ENCODE data around the gene POLR2E. TPM values are rescaled to one million over a fixed set of nuclear protein-coding genes. Genes with fewer than 3 reads are reported as not detected.

Gene POLR2E
- total and polyA plus RNA-seq, 10 of the 15 experiments (the other 5 are each of a cell fraction or from before 2014, with no cell fraction given), result 4.0 to 487 (median 200) TPM

DNA sequence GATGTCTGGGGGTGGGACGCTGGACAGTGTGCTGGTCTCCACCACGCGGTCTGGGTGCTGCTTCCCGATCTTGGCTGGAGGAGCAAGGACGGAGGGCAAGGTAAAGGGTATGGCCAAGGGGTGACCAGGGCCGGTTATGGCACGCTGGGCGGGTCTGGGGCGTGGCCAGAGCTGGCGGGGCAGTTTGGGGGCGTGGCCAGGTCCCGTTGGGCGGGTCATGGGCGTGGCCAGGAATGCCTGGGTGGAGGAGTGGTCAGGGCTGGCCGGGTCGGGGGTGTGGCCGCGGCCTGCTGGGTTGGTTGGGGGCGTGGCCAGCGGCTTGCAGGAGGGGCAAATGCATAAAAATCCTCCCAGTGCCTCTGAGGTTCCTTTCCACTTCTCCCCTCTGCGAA is 27.8 kb upstream of the POLR2E start:
- ChIA-PET SMC1A (ENCODE audit: uncharacterized antibody, unreplicated experiment) (no interaction called here), RAD21 (ENCODE audit: unreplicated experiment) (interaction anchor here (0.6 to 1.3 kb wide), 3 partner anchors 9 to 143 kb away, joined by 3 to 4 read pairs (median 3); no protein-coding TSS in a partner anchor), POLR2A (interaction anchor here (0.5 kb wide), 1 partner anchor 84 kb away, joined by 3 read pairs; no protein-coding TSS in a partner anchor), CTCF (interaction anchor here (0.9 to 1.7 kb wide), 3 partner anchors 9 to 122 kb away, joined by 3 to 6 read pairs (median 3); no protein-coding TSS in a partner anchor)
- no peak overlapping the region for H3K27ac ChIP-seq (ENCODE audit: control insufficient read depth, insufficient read depth)
- no peak overlapping the region for H3K9ac ChIP-seq (ENCODE audit: control insufficient read depth, insufficient read depth, low read length)
- TF ChIP-seq CBX5 (IDR thresholded peaks at IDR 0.05; ENCODE audit: low read depth) (no peak), SP1 (IDR thresholded peaks at IDR 0.05; ENCODE audit: low read depth, low read length) (peak; percentile 96), POLR2A (IDR thresholded peaks at IDR 0.05; ENCODE audit: low read depth, low read length) (peak; percentile 4; the same call in 1 of the 2 replicates), EP300 (IDR thresholded peaks at IDR 0.05; ENCODE audit: borderline replicate concordance in 1 of 2, control insufficient read depth in 1 of 2, low read depth in 2 of 2, low read length in 2 of 2) (no peak), TARDBP (IDR thresholded peaks at IDR 0.05; ENCODE audit: borderline replicate concordance) (peak; percentile 93), ZNF274 (IDR thresholded peaks at IDR 0.05; ENCODE audit: insufficient read depth, insufficient read length) (no peak), NFYB (IDR thresholded peaks at IDR 0.05; ENCODE audit: insufficient read depth, low read depth, low read length) (no peak), JUNB (IDR thresholded peaks at IDR 0.05) (no peak), PML (IDR thresholded peaks at IDR 0.05; ENCODE audit: low read length) (no peak), IKZF2 (IDR thresholded peaks at IDR 0.05) (no peak), PBX3 (IDR thresholded peaks at IDR 0.05; ENCODE audit: insufficient replicate concordance, low read depth, low read length) (peak; percentile 62)
- TF ChIP-seq, protein P1, sequence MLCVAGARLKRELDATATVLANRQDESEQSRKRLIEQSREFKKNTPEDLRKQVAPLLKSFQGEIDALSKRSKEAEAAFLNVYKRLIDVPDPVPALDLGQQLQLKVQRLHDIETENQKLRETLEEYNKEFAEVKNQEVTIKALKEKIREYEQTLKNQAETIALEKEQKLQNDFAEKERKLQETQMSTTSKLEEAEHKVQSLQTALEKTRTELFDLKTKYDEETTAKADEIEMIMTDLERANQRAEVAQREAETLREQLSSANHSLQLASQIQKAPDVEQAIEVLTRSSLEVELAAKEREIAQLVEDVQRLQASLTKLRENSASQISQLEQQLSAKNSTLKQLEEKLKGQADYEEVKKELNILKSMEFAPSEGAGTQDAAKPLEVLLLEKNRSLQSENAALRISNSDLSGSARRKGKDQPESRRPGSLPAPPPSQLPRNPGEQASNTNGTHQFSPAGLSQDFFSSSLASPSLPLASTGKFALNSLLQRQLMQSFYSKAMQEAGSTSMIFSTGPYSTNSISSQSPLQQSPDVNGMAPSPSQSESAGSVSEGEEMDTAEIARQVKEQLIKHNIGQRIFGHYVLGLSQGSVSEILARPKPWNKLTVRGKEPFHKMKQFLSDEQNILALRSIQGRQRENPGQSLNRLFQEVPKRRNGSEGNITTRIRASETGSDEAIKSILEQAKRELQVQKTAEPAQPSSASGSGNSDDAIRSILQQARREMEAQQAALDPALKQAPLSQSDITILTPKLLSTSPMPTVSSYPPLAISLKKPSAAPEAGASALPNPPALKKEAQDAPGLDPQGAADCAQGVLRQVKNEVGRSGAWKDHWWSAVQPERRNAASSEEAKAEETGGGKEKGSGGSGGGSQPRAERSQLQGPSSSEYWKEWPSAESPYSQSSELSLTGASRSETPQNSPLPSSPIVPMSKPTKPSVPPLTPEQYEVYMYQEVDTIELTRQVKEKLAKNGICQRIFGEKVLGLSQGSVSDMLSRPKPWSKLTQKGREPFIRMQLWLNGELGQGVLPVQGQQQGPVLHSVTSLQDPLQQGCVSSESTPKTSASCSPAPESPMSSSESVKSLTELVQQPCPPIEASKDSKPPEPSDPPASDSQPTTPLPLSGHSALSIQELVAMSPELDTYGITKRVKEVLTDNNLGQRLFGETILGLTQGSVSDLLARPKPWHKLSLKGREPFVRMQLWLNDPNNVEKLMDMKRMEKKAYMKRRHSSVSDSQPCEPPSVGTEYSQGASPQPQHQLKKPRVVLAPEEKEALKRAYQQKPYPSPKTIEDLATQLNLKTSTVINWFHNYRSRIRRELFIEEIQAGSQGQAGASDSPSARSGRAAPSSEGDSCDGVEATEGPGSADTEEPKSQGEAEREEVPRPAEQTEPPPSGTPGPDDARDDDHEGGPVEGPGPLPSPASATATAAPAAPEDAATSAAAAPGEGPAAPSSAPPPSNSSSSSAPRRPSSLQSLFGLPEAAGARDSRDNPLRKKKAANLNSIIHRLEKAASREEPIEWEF (IDR thresholded peaks at IDR 0.05; ENCODE audit: insufficient replicate concordance, low read depth, low read length), result no peak
- H3K36me3 ChIP-seq (ENCODE audit: control insufficient read depth in 2 of 2, insufficient read depth in 2 of 2, low read length in 1 of 2), result peaks cover 3 to 48% of the 10 kb centered on the region in 2 experiments
- no peaks in the 10 kb centered on the region for H3K79me2 ChIP-seq (ENCODE audit: control insufficient read depth, insufficient read depth, low read length)
- no peaks in the 10 kb centered on the region for H3K4me1 ChIP-seq (ENCODE audit: control insufficient read depth, insufficient read depth, low read length)
- H3K4me2 ChIP-seq (ENCODE audit: control insufficient read depth, insufficient read depth), result no peak overlapping the region
- H2AFZ ChIP-seq (ENCODE audit: control insufficient read depth, low read depth, low read length), result no peak overlapping the region
- H3K4me3 ChIP-seq, result no peak overlapping the region
- no TSS peak for BruUV-seq (replicated peaks)
- no peaks in the 10 kb centered on the region for H4K20me1 ChIP-seq (ENCODE audit: control insufficient read depth, insufficient read depth)
- ATAC-seq (peak; percentile 98), FAIRE-seq (peak; percentile 91), DNase-seq (ENCODE audit: low read depth, low spot score) (no peak)
- in situ Hi-C loops (cut with MboI), result no loop called here
- intact Hi-C loops (cut with micrococcal nuclease; ENCODE audit: unreplicated experiment), result no loop called here
- H3K27me3 ChIP-seq (replicated peaks in 1 of 2; ENCODE audit: control insufficient read depth in 2 of 2, insufficient read depth in 2 of 2, low read length in 1 of 2), result no peaks in the 10 kb centered on the region
- no peaks in the 10 kb centered on the region for H3K9me3 ChIP-seq (replicated peaks; ENCODE audit: control insufficient read depth, insufficient read depth, low read length)
- WGBS (ENCODE audit: insufficient coverage, insufficient replicate concordance, low lambda C conversion rate, missing lambda C conversion rate), result 57% methylated on average over 13 of the region's 21 CpGs

Data from GM12878 (cell line).